Central memory CD8-positive, alpha-beta T cell (primary cell): Measurements from ENCODE around the gene FHIT.
"Not testable (repeated sequence)": the region's sequence is repeated elsewhere in the genome, so short reads cannot be mapped to it uniquely, and the experiment has no call there.

Source experiments
- ATAC-seq: fragments of 150-1000 bp; cut with Tn5 transposase; replicated peaks from 2 replicates; pipeline ENCODE4 v1.10.0; 2022; ENCODE audit warnings: mild to moderate bottlenecking, moderate FRiP score, moderate number of reproducible peaks; ENCODE audit not compliant: poor library complexity, severe bottlenecking; ENCODE audit errors: extremely low read depth
- DNase-seq, 2 donors: peaks; one replicate each; pipeline ENCODE4 v3.0.0; 2021; ENCODE audit warnings: low spot score in 2 of 2
- H3K27ac Mint-ChIP-seq: one replicate; pipeline ENCODE4 v1.8.0; 2022; ENCODE audit warnings: low read depth, mild to moderate bottlenecking, moderate library complexity, mixed read lengths
- H3K27me3 Mint-ChIP-seq: one replicate; pipeline ENCODE4 v1.8.0; 2022; ENCODE audit warnings: mixed read lengths
- H3K36me3 Mint-ChIP-seq: one replicate; pipeline ENCODE4 v1.8.0; 2022; ENCODE audit warnings: mild to moderate bottlenecking, moderate library complexity, mixed read lengths; ENCODE audit not compliant: insufficient read depth
- H3K4me1 Mint-ChIP-seq: one replicate; pipeline ENCODE4 v1.8.0; 2022; ENCODE audit warnings: mixed read lengths
- H3K4me3 Mint-ChIP-seq: one replicate; pipeline ENCODE4 v1.8.0; 2022; ENCODE audit warnings: mild to moderate bottlenecking, moderate library complexity, mixed read lengths
- H3K9me3 Mint-ChIP-seq: one replicate; pipeline ENCODE4 v1.8.0; 2022; ENCODE audit warnings: mixed read lengths

Gene FHIT

GRCh38 chr3:61078048-61078752 is 173.1 kb downstream of the FHIT start:
- H3K9me3 Mint-ChIP-seq, result no peaks in the 10 kb centered on the region
- DNase-seq (no peak), ATAC-seq (no peak)
- no peak overlapping the region for H3K27ac Mint-ChIP-seq
- no peaks in the 10 kb centered on the region for H3K27me3 Mint-ChIP-seq
- H3K4me3 Mint-ChIP-seq, result no peak overlapping the region
- H3K36me3 Mint-ChIP-seq, result no peaks in the 10 kb centered on the region
- no peaks in the 10 kb centered on the region for H3K4me1 Mint-ChIP-seq

- ATAC-seq (no peak), DNase-seq (no peak)
- H3K4me1 Mint-ChIP-seq, result no peaks in the 10 kb centered on the region
- no peaks in the 10 kb centered on the region for H3K36me3 Mint-ChIP-seq
- H3K27me3 Mint-ChIP-seq, result no peaks in the 10 kb centered on the region
- H3K4me3 Mint-ChIP-seq, result no peak overlapping the region
- no peak overlapping the region for H3K27ac Mint-ChIP-seq
- no peaks in the 10 kb centered on the region for H3K9me3 Mint-ChIP-seq
Measured at GRCh38 chr3:61077551-61077950, 173.7 kb downstream of the FHIT start.

GRCh38 chr3:61074783-61075182 is 176.5 kb downstream of the FHIT start:
- Mint-ChIP-seq H3K4me1 (no peaks in the 10 kb centered on the region), H3K4me3 (no peak overlapping the region), H3K9me3 (no peaks in the 10 kb centered on the region), H3K27me3 (no peaks in the 10 kb centered on the region), H3K36me3 (no peaks in the 10 kb centered on the region), H3K27ac (no peak overlapping the region)
- no peak for ATAC-seq
- DNase-seq, result no peak

GRCh38 chr3:61073566-61074165 is 177.6 kb downstream of the FHIT start:
- DNase-seq (no peak), ATAC-seq (no peak)

GRCh38 chr3:61068084-61068483 is 183.2 kb downstream of the FHIT start:
- DNase-seq (no peak), ATAC-seq (no peak)
- Mint-ChIP-seq H3K27ac (no peak overlapping the region), H3K9me3 (peaks cover 7% of the 10 kb centered on the region), H3K27me3 (no peaks in the 10 kb centered on the region), H3K4me3 (no peak overlapping the region), H3K36me3 (no peaks in the 10 kb centered on the region), H3K4me1 (no peaks in the 10 kb centered on the region)

More at GRCh38 chr3:61073566-61074165, 177.6 kb downstream of the FHIT start:
- Mint-ChIP-seq H3K36me3 (no peaks in the 10 kb centered on the region), H3K9me3 (no peaks in the 10 kb centered on the region), H3K27me3 (no peaks in the 10 kb centered on the region), H3K4me3 (no peak overlapping the region), H3K4me1 (no peaks in the 10 kb centered on the region), H3K27ac (no peak overlapping the region)

- Mint-ChIP-seq H3K4me3 (no peak overlapping the region), H3K27ac (no peak overlapping the region), H3K4me1 (no peaks in the 10 kb centered on the region), H3K36me3 (no peaks in the 10 kb centered on the region), H3K27me3 (no peaks in the 10 kb centered on the region), H3K9me3 (peaks cover 7% of the 10 kb centered on the region)
- DNase-seq (no peak), ATAC-seq (no peak)
Measured at GRCh38 chr3:61066800-61067199, 184.5 kb downstream of the FHIT start.

GRCh38 chr3:61066222-61066621 is 185.0 kb downstream of the FHIT start:
- not testable (repeated sequence) for H3K4me3 Mint-ChIP-seq, H3K36me3 Mint-ChIP-seq, H3K27ac Mint-ChIP-seq, H3K4me1 Mint-ChIP-seq, H3K27me3 Mint-ChIP-seq, H3K9me3 Mint-ChIP-seq, ATAC-seq, DNase-seq

GRCh38 chr3:61065451-61066011 is 185.7 kb downstream of the FHIT start:
- H3K4me1 Mint-ChIP-seq, result no peaks in the 10 kb centered on the region
- H3K36me3 Mint-ChIP-seq, result no peaks in the 10 kb centered on the region
- no peak overlapping the region for H3K4me3 Mint-ChIP-seq
- ATAC-seq (no peak), DNase-seq (no peak)
- H3K9me3 Mint-ChIP-seq, result peaks cover 7% of the 10 kb centered on the region
- no peaks in the 10 kb centered on the region for H3K27me3 Mint-ChIP-seq
- H3K27ac Mint-ChIP-seq, result no peak overlapping the region

- no peak overlapping the region for H3K4me3 Mint-ChIP-seq
- H3K36me3 Mint-ChIP-seq, result no peaks in the 10 kb centered on the region
- H3K4me1 Mint-ChIP-seq, result no peaks in the 10 kb centered on the region
- ATAC-seq (no peak), DNase-seq (no peak)
- H3K27me3 Mint-ChIP-seq, result no peaks in the 10 kb centered on the region
- no peak overlapping the region for H3K27ac Mint-ChIP-seq
- H3K9me3 Mint-ChIP-seq, result peaks cover 7% of the 10 kb centered on the region
Measured at GRCh38 chr3:61061092-61061723, 190.0 kb downstream of the FHIT start.

- Mint-ChIP-seq H3K36me3 (no peaks in the 10 kb centered on the region), H3K4me3 (no peak overlapping the region), H3K27me3 (no peaks in the 10 kb centered on the region), H3K4me1 (no peaks in the 10 kb centered on the region), H3K9me3 (peaks cover 7% of the 10 kb centered on the region), H3K27ac (no peak overlapping the region)
- DNase-seq (no peak), ATAC-seq (no peak)
Measured at GRCh38 chr3:61060411-61060861, 190.8 kb downstream of the FHIT start.

- H3K36me3 Mint-ChIP-seq, result no peaks in the 10 kb centered on the region
Measured at GRCh38 chr3:61058836-61059235, 192.4 kb downstream of the FHIT start.

GRCh38 chr3:61057464-61057863 is 193.8 kb downstream of the FHIT start:
- H3K9me3 Mint-ChIP-seq, result no peaks in the 10 kb centered on the region

More at GRCh38 chr3:61058836-61059235, 192.4 kb downstream of the FHIT start:
- ATAC-seq (no peak), DNase-seq (no peak)
- Mint-ChIP-seq H3K4me3 (no peak overlapping the region), H3K27me3 (no peaks in the 10 kb centered on the region), H3K4me1 (no peaks in the 10 kb centered on the region), H3K9me3 (peaks cover 6% of the 10 kb centered on the region), H3K27ac (no peak overlapping the region)

GRCh38 chr3:61055447-61055846 is 195.8 kb downstream of the FHIT start:
- ATAC-seq, result no peak
- Mint-ChIP-seq H3K9me3 (no peaks in the 10 kb centered on the region), H3K27ac (no peak overlapping the region), H3K36me3 (no peaks in the 10 kb centered on the region), H3K4me1 (no peaks in the 10 kb centered on the region), H3K4me3 (no peak overlapping the region), H3K27me3 (no peaks in the 10 kb centered on the region)
- DNase-seq, result no peak

More at GRCh38 chr3:61057464-61057863, 193.8 kb downstream of the FHIT start:
- ATAC-seq, result no peak
- Mint-ChIP-seq H3K27ac (no peak overlapping the region), H3K4me1 (no peaks in the 10 kb centered on the region), H3K27me3 (no peaks in the 10 kb centered on the region), H3K4me3 (no peak overlapping the region), H3K36me3 (no peaks in the 10 kb centered on the region)
- no peak for DNase-seq
